Astrocyte of the cerebellum (primary cell): ENCODE data around the gene IFI16.
A peak's percentile ranks its signal among the peaks of the same experiment; 100 is the strongest.

ENCODE experiments used
- DNase-seq: peaks from one replicate; pipeline ENCODE4 v3.0.0-alpha.2; 2011; ENCODE audit warnings: low read depth
- H3K4me3 ChIP-seq: 2 replicates; pipeline ENCODE4 v1.5.1; 2011; ENCODE audit warnings: mild to moderate bottlenecking, low read depth, low read length, moderate library complexity
- CTCF ChIP-seq: IDR thresholded peaks from 2 replicates; pipeline ENCODE4 v1.5.1; 2012; ENCODE audit warnings: low read length, low read depth, moderate library complexity, mild to moderate bottlenecking; ENCODE audit errors: missing control alignments
- in situ Hi-C: cut with HindIII; loops from 2 replicates; pipeline ENCODE4 v1.10.0; 2017; ENCODE audit warnings: low sequenced_read_pairs

IFI16 gene

DNA sequence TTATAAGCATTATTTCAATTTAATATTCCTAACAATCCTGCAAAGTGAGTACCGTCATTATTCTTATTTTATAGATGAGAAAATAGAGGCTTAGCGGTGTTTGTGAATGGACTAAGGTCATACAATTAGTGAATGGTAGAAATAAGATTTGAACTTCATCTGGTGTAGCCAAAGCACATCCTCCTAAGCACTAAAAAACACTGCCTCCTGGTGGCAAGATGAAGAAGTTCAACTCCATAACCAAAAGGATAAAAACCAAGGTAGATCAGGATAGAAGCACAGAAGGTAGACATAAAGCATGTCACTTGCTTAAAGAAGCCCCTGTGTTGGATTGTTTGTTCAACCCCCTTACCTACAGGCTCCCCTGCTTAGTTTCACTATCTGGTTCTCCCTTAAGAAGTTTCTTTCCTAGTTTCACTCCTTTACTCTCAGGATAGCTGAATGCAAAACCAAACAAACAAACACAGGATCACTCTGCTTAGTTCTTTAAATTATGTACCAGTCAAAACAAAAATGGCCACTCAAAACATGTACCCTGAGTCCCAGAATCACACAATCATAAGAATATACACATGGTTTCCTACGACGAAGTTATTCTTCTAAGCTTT is 79.6 kb downstream of the IFI16 start:
- in situ Hi-C loops, result no loop called here
- H3K4me3 ChIP-seq, result no peak overlapping the region
- TF ChIP-seq CTCF, result peak; percentile 42
- no peak for DNase-seq

- in situ Hi-C loops, result no loop called here
- no peak for DNase-seq
- no peak overlapping the region for H3K4me3 ChIP-seq
- no peak for TF ChIP-seq CTCF
Measured at GRCh38 chr1:159090286-159091179, 80.8 kb downstream of the IFI16 start.

DNA sequence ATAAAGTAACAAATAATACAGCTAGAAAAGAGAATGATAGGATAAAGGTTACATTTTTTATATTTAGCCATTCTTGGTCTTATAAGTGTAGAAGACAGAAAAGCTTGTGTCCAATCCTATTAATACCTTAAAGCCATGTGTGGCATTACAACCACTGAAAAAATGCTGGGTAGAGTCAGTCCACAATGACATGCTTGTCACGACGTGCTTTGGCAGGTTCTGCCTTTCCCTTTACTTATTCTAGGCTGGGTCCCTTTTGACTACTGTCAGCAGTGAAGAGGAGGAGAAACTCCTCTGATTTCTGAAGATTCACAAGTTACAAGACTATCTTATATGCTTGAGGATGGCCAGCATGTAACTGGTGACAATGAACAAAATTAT is 81.5 kb downstream of the IFI16 start:
- no peak overlapping the region for H3K4me3 ChIP-seq
- DNase-seq, result no peak
- TF ChIP-seq CTCF, result no peak
- in situ Hi-C loops, result no loop called here

GRCh38 chr1:159091607-159092031 is 81.9 kb downstream of the IFI16 start:
- DNase-seq, result no peak
- no peak for TF ChIP-seq CTCF
- no peak overlapping the region for H3K4me3 ChIP-seq
- in situ Hi-C loops, result no loop called here

DNA sequence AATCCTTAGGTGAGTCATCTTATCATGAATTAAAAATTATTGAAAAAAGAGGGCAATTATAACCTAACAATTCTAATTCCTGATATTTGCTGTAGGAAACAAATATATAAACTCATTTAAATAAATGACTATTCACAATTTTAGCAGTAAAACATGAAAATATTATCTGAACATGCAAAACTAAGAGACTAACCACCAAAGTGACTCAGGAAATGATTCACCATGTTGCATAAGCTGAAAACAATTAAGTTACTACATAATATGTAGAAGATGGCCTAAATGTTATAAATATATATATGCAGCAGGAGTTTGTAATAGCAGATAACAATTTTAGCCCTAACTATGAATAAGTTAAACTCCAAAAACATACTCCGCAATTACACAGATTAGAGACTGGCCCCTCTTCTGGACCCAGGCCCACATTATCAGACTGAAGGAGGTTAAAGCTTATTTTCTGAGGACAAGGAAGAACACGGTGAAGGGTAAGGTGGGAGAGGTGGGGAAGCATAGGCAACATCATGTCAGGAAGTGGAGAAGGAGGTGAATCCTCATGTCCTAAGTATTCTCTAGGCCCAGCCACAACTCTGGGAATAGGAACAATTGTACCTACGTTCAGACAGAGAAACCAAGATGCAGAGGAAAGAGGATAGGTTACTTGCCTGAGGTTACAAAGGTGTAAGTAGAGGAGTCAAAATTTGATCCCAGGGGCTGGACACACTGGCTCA is 82.5 kb downstream of the IFI16 start:
- no peak for TF ChIP-seq CTCF
- in situ Hi-C loops, result no loop called here
- DNase-seq, result peak; percentile 41
- H3K4me3 ChIP-seq, result no peak overlapping the region

DNA sequence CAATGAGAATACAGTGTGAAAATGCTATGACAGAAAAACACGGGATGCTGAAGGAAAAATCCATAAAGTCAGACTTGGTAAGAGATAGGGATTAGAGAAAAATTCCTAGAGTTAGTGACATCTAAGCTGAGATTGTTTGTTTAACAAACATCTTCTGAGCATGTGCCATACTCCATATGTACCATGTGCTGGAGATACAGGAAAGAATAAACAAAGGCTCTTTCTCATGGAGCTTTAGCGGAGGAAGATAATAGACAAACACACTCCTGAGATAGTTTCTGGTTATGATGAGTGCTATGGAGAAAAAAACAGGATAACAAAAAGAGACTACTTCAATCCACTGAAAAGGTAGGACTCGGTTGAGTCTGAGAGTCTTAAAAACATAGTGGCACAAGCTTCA is 88.9 kb downstream of the IFI16 start:
- in situ Hi-C loops, result no loop called here
- TF ChIP-seq CTCF, result no peak
- no peak for DNase-seq
- H3K4me3 ChIP-seq, result no peak overlapping the region
